ENCODE data around the gene SMPDL3B. TPM values are rescaled to one million over a fixed set of nuclear protein-coding genes. Genes with fewer than 3 reads are reported as not detected.

Gene SMPDL3B
- total RNA-seq (2014; rRNA removed; shearing (Covaris generic)), result 0.68 and 2.0 TPM in 2 replicates

- DNase-seq (ENCODE audit: low spot score), result peak; percentile 55
- in situ Hi-C loops (cut with HindIII; ENCODE audit: low sequenced_read_pairs), result no loop called here
Observed at GRCh38 chr1:27934818-27935549, at the start of gene SMPDL3B. TSS of gene SMPDL3B (plus strand) at chr1:27935000. CDS start at chr1:27935184, 184 bp downstream.

GRCh38 chr1:27885114-27885528 lies 49.7 kb upstream of the SMPDL3B start:
- DNase-seq (ENCODE audit: low spot score), result no peak
- in situ Hi-C loops (cut with HindIII; ENCODE audit: low sequenced_read_pairs), result no loop called here

GRCh38 chr1:27885621-27886352 lies 49.0 kb upstream of the SMPDL3B start:
- in situ Hi-C loops (cut with HindIII; ENCODE audit: low sequenced_read_pairs), result no loop called here
- DNase-seq (ENCODE audit: low spot score), result no peak

- in situ Hi-C loops (cut with HindIII; ENCODE audit: low sequenced_read_pairs), result no loop called here
- no peak for DNase-seq (ENCODE audit: low spot score)
Observed at GRCh38 chr1:27886353-27886679, 48.5 kb upstream of the SMPDL3B start.

GRCh38 chr1:27886744-27887143 lies 48.1 kb upstream of the SMPDL3B start:
- DNase-seq (ENCODE audit: low spot score), result no peak
- in situ Hi-C loops (cut with HindIII; ENCODE audit: low sequenced_read_pairs), result no loop called here

GRCh38 chr1:27887215-27888021 lies 47.4 kb upstream of the SMPDL3B start:
- in situ Hi-C loops (cut with HindIII; ENCODE audit: low sequenced_read_pairs), result no loop called here
- no peak for DNase-seq (ENCODE audit: low spot score)

GRCh38 chr1:27889506-27889905 lies 45.3 kb upstream of the SMPDL3B start:
- in situ Hi-C loops (cut with HindIII; ENCODE audit: low sequenced_read_pairs), result no loop called here

GRCh38 chr1:27891196-27891889 lies 43.5 kb upstream of the SMPDL3B start:
- no peak for DNase-seq (ENCODE audit: low spot score)
- in situ Hi-C loops (cut with HindIII; ENCODE audit: low sequenced_read_pairs), result no loop called here

More at GRCh38 chr1:27889506-27889905, 45.3 kb upstream of the SMPDL3B start:
- DNase-seq (ENCODE audit: low spot score), result no peak

GRCh38 chr1:27894521-27894920 lies 40.3 kb upstream of the SMPDL3B start:
- no peak for DNase-seq (ENCODE audit: low spot score)
- in situ Hi-C loops (cut with HindIII; ENCODE audit: low sequenced_read_pairs), result no loop called here

- no peak for DNase-seq (ENCODE audit: low spot score)
- in situ Hi-C loops (cut with HindIII; ENCODE audit: low sequenced_read_pairs), result no loop called here
Observed at GRCh38 chr1:27906759-27907158, 28.0 kb upstream of the SMPDL3B start.

GRCh38 chr1:27912429-27912828 lies 22.4 kb upstream of the SMPDL3B start:
- in situ Hi-C loops (cut with HindIII; ENCODE audit: low sequenced_read_pairs), result no loop called here
- DNase-seq (ENCODE audit: low spot score), result no peak

- in situ Hi-C loops (cut with HindIII; ENCODE audit: low sequenced_read_pairs), result no loop called here
- no peak for DNase-seq (ENCODE audit: low spot score)
Observed at GRCh38 chr1:27915082-27915575, 19.7 kb upstream of the SMPDL3B start.

- DNase-seq (ENCODE audit: low spot score), result no peak
- in situ Hi-C loops (cut with HindIII; ENCODE audit: low sequenced_read_pairs), result no loop called here
Observed at GRCh38 chr1:27922272-27922671, 12.5 kb upstream of the SMPDL3B start.

- DNase-seq (ENCODE audit: low spot score), result no peak
- in situ Hi-C loops (cut with HindIII; ENCODE audit: low sequenced_read_pairs), result no loop called here
Observed at GRCh38 chr1:27928216-27928954, 6.4 kb upstream of the SMPDL3B start.

GRCh38 chr1:27931184-27931583 lies 3.6 kb upstream of the SMPDL3B start:
- DNase-seq (ENCODE audit: low spot score), result no peak
- in situ Hi-C loops (cut with HindIII; ENCODE audit: low sequenced_read_pairs), result no loop called here

- DNase-seq (ENCODE audit: low spot score), result no peak
- in situ Hi-C loops (cut with HindIII; ENCODE audit: low sequenced_read_pairs), result no loop called here
Observed at GRCh38 chr1:27931759-27932158, 3.0 kb upstream of the SMPDL3B start.

- in situ Hi-C loops (cut with HindIII; ENCODE audit: low sequenced_read_pairs), result no loop called here
- no peak for DNase-seq (ENCODE audit: low spot score)
Observed at GRCh38 chr1:27935721-27936120, 921 bp downstream of the SMPDL3B start.

- in situ Hi-C loops (cut with HindIII; ENCODE audit: low sequenced_read_pairs), result no loop called here
- no peak for DNase-seq (ENCODE audit: low spot score)
Observed at GRCh38 chr1:27936370-27936769, 1.6 kb downstream of the SMPDL3B start.

- in situ Hi-C loops (cut with HindIII; ENCODE audit: low sequenced_read_pairs), result no loop called here
Observed at GRCh38 chr1:27937524-27937836, 2.7 kb downstream of the SMPDL3B start.

More at GRCh38 chr1:27937524-27937836, 2.7 kb downstream of the SMPDL3B start:
- DNase-seq (ENCODE audit: low spot score), result no peak

Measured in G401 (cell line).